Esophagus muscularis mucosa (tissue), 4 donors: ENCODE data around the gene WDR27. TPM values are rescaled to one million over a fixed set of nuclear protein-coding genes. Genes with fewer than 3 reads are reported as not detected.
"Not testable (repeated sequence)": the region's sequence is repeated elsewhere in the genome, so short reads cannot be mapped to it uniquely, and the experiment has no call there.

Experiments used
- DNase-seq: peaks from one replicate; pipeline ENCODE4 v3.0.0-alpha.2; 2017; ENCODE audit errors: extremely low spot score
- H3K27ac ChIP-seq, 4 donors: fragments of 200-600 bp; sonication (generic); replicated peaks in 1 of 4; 1 replicate in 3 of 4; 2 replicates in 1 of 4; pipeline ENCODE4 v1.5.1; 2016 to 2019; ENCODE audit warnings: mild to moderate bottlenecking in 1 of 4
- H3K27me3 ChIP-seq, 4 donors: fragments of 200-600 bp; sonication (generic); one replicate each; pipeline versions ENCODE4 v1.5.1 to v1.6.0; 2016 to 2019
- H3K36me3 ChIP-seq, 4 donors: fragments of 200-600 bp; sonication (generic); one replicate each; pipeline ENCODE4 v1.5.1; 2016 to 2019
- H3K4me1 ChIP-seq, 4 donors: fragments of 200-600 bp; sonication (generic); one replicate each; pipeline ENCODE4 v1.5.1; 2016 to 2019
- H3K4me3 ChIP-seq, 4 donors: fragments of 200-600 bp; sonication (generic); 1 replicate in 2 of 4; 2 replicates in 2 of 4; pipeline ENCODE4 v1.5.1; 2016 to 2019; ENCODE audit warnings: mild to moderate bottlenecking in 4 of 4, moderate library complexity in 1 of 4
- H3K9me3 ChIP-seq, 4 donors: fragments of 200-600 bp; sonication (generic); 1 replicate in 3 of 4; 2 replicates in 1 of 4; pipeline ENCODE4 v1.5.1; 2016 to 2019
- EP300 ChIP-seq: sonication (generic); formaldehyde crosslinking; IDR thresholded peaks from one replicate; pipeline ENCODE4 v1.6.1; 2017; ENCODE audit warnings: antibody characterized with exemption
- POLR2A ChIP-seq: fragments of 450-650 bp; IDR thresholded peaks from one replicate; pipeline ENCODE4 v1.6.1; 2017; ENCODE audit warnings: antibody characterized with exemption, moderate library complexity, mild to moderate bottlenecking, low read depth
- POLR2AphosphoS5 ChIP-seq, 2 donors: sonication (generic); formaldehyde crosslinking; IDR thresholded peaks; one replicate each; pipeline ENCODE4 v1.6.1; 2017; ENCODE audit warnings: antibody characterized with exemption in 2 of 2
- WGBS: methylation state at CpG from one replicate; pipeline ENCODE4 v1.1.5; 2018; 5-methylcytosine and 5-hydroxymethylcytosine counted together
- intact Hi-C: fragments of 100-400 bp; cut with DNase I; formaldehyde crosslinking; loops from one replicate; pipeline ENCODE4 v1.15.1; 2023
- total RNA-seq, 4 donors: library from RNA; depleted of rRNA; stranded (reverse); fragments of >200 nt; gene quantifications; one replicate each; pipeline versions ENCODE4 v1.1.0 to v1.2.1, GENCODE V29; 2016
- TF ChIP-seq, protein P1 (sequence below), 3 experiments: fragments of 200-600 bp in 2 of 3; fragments of 450-650 bp in 1 of 3; sonication (generic) in 2 of 3; IDR thresholded peaks; one replicate each; pipeline ENCODE4 v1.5.1; 2017 to 2019; ENCODE audit warnings: antibody characterized with exemption in 3 of 3, mild to moderate bottlenecking in 2 of 3, moderate library complexity in 1 of 3

WDR27 gene
- total RNA-seq, 4 donors from 2014 or later = 9.3 to 18.4 (median 14.4) TPM

DNA sequence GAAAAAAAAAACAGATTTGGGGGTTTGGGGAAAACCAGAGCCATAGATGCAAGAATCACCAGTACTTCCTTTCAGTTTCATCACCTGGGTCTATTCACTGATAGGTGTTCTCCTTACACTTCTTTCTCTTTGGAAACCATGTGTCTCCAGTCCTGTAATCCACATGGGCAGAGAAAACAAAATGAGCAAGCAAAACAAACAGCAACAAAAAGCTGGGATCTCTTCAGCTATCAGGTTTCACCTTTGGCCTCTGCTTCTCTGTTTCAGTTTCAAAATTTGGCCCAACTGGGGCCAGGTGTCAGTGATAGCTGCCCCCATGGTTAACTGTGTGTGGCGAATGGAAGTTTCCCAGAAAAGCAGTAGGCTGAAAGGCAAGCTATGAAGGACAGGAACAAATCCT lies 228.2 kb downstream of the WDR27 start:
- no peak overlapping the region for H3K4me3 ChIP-seq
- no peak overlapping the region for H3K27ac ChIP-seq
- H3K9me3 ChIP-seq = peaks cover 0 to 22% (median 14%) of the 10 kb centered on the region in 4 donors
- TF ChIP-seq POLR2AphosphoS5 (IDR thresholded peaks at IDR 0.05) (no peak), POLR2A (no peak), EP300 (no peak)
- TF ChIP-seq, protein P1, sequence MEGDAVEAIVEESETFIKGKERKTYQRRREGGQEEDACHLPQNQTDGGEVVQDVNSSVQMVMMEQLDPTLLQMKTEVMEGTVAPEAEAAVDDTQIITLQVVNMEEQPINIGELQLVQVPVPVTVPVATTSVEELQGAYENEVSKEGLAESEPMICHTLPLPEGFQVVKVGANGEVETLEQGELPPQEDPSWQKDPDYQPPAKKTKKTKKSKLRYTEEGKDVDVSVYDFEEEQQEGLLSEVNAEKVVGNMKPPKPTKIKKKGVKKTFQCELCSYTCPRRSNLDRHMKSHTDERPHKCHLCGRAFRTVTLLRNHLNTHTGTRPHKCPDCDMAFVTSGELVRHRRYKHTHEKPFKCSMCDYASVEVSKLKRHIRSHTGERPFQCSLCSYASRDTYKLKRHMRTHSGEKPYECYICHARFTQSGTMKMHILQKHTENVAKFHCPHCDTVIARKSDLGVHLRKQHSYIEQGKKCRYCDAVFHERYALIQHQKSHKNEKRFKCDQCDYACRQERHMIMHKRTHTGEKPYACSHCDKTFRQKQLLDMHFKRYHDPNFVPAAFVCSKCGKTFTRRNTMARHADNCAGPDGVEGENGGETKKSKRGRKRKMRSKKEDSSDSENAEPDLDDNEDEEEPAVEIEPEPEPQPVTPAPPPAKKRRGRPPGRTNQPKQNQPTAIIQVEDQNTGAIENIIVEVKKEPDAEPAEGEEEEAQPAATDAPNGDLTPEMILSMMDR (IDR thresholded peaks at IDR 0.05) = no peak
- H3K4me1 ChIP-seq = no peaks in the 10 kb centered on the region
- WGBS = 100% methylated on average over 1 of the region's 1 CpG
- intact Hi-C loops = no loop called here
- H3K36me3 ChIP-seq = no peaks in the 10 kb centered on the region
- no peaks in the 10 kb centered on the region for H3K27me3 ChIP-seq
- no peak for DNase-seq

DNA sequence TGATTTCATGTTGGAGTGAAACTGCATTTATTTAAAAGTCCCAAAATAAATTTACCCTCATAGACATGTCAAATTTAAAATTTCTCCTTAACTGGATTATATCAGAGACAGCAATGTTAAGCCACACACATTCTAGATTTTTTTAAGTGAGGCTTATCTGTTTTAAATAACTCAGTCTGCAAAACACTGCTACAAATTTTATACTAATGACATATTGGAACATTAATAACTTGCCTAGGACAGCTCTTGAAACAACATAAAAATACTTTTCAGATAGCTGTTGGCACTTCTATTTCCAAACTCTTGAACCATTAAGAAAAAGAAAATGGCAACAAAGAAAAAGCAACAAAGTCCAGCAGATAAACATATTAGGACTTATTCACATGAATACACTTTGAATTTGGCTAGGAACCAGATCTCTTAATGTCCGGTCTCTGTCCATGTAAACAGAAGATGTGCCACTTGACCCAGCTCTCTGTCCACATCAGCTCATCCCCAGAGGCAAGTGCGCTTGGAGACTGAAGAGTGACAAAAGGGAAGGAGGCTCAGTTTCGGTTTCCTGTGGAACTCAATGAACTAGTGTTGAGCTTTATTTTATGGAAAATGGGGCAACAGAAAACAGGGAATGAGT lies 228.9 kb downstream of the WDR27 start:
- H3K27ac ChIP-seq = no peak overlapping the region
- WGBS = 73% methylated on average over 3 of the region's 3 CpGs
- intact Hi-C loops = no loop called here

DNA sequence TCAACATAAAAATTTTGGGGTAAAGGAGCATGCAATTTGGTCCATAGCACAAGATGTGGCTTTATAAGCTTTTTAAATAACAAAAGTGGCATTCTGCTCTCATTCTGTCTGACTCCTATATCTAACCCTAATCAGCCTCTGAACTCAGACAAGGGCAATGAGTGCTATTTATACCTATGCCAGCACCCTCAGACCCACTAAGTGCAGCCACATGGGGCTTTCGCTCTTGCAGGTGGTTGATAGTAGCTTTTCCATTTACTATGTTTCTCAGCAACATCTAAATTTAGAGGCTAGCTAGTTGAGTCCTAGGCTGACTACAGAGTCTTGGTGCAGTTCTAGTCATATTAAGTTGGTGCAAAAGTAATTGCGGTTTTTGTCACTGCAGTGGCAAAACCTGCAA lies 231.0 kb downstream of the WDR27 start:
- no peaks in the 10 kb centered on the region for H3K27me3 ChIP-seq

More for the DNA sequence above, 228.9 kb downstream of the WDR27 start:
- no peaks in the 10 kb centered on the region for H3K36me3 ChIP-seq
- TF ChIP-seq EP300 = no peak
- no peak for TF ChIP-seq POLR2AphosphoS5 (IDR thresholded peaks at IDR 0.05)
- TF ChIP-seq, protein P1 (IDR thresholded peaks at IDR 0.05) = no peak
- TF ChIP-seq POLR2A = no peak
- H3K4me1 ChIP-seq = no peaks in the 10 kb centered on the region
- H3K27me3 ChIP-seq = no peaks in the 10 kb centered on the region
- peaks cover 0 to 28% (median 14%) of the 10 kb centered on the region in 4 donors for H3K9me3 ChIP-seq
- DNase-seq = no peak
- no peak overlapping the region for H3K4me3 ChIP-seq

DNA sequence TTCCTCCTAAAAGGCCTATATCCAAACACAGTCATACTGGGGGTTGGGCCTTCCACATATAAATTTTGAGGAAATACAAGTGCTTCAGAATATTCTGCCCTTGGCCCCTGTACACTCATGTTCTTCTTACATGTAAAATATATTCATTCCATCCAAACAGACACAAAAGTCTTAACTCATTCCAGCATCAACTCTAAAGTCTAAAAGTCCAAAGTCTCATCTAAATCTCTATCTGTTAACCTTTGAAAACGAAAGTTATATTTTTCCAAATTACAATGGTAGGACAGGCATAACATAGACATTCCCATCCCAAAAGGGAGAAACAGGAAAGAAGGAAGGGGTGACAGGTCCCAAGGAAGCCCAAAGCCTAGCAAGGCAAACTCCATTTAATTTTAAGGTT lies 232.8 kb downstream of the WDR27 start:
- intact Hi-C loops = no loop called here
- 90% methylated on average over 1 of the region's 1 CpG for WGBS
- H3K36me3 ChIP-seq = no peaks in the 10 kb centered on the region

More for the DNA sequence above, 231.0 kb downstream of the WDR27 start:
- Histone ChIP-seq H3K36me3 (no peaks in the 10 kb centered on the region), H3K27ac (no peak overlapping the region), H3K9me3 (peaks cover 0 to 35% (median 14%) of the 10 kb centered on the region in 4 donors), H3K4me1 (no peaks in the 10 kb centered on the region), H3K4me3 (no peak overlapping the region)
- intact Hi-C loops = no loop called here
- no peak for TF ChIP-seq EP300
- TF ChIP-seq, protein P1 (IDR thresholded peaks at IDR 0.05) = no peak
- DNase-seq = no peak
- WGBS = 92% methylated on average over 2 of the region's 2 CpGs

DNA sequence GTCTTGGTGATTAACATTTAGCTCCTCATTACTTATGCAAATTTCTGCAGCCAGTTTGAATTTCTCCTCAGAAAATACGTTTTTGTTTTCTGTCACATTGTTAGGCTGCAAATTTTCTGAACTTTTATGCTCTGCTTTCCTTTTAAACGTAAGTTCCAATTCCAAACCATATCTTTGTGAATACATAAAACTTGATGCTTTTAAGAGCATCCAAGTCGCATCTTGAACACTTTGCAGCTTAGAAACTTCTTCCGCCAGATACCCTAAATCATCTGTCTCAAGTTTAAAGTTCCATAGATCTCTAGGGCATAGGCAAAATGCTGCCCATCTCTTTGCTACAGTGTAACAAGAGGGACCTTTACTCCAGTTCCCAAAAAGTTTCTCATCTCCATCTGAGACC lies 234.1 kb downstream of the WDR27 start:
- H3K27me3 ChIP-seq, H3K27ac ChIP-seq, H3K36me3 ChIP-seq, H3K4me1 ChIP-seq, intact Hi-C loops, H3K4me3 ChIP-seq, DNase-seq: not testable (repeated sequence)
- WGBS = 90% methylated on average over 4 of the region's 4 CpGs
- H3K9me3 ChIP-seq = peaks cover 0 to 16% (median 0%) of the 10 kb centered on the region in 4 donors

More for the DNA sequence above, 232.8 kb downstream of the WDR27 start:
- Histone ChIP-seq H3K9me3 (peaks cover 0 to 26% (median 3%) of the 10 kb centered on the region in 4 donors), H3K27me3 (no peaks in the 10 kb centered on the region), H3K27ac (no peak overlapping the region), H3K4me1 (no peaks in the 10 kb centered on the region), H3K4me3 (no peak overlapping the region)
- TF ChIP-seq POLR2AphosphoS5 (IDR thresholded peaks at IDR 0.05) (no peak), POLR2A (no peak), EP300 (no peak)
- TF ChIP-seq, protein P1 (IDR thresholded peaks at IDR 0.05) = no peak
- DNase-seq = no peak

DNA sequence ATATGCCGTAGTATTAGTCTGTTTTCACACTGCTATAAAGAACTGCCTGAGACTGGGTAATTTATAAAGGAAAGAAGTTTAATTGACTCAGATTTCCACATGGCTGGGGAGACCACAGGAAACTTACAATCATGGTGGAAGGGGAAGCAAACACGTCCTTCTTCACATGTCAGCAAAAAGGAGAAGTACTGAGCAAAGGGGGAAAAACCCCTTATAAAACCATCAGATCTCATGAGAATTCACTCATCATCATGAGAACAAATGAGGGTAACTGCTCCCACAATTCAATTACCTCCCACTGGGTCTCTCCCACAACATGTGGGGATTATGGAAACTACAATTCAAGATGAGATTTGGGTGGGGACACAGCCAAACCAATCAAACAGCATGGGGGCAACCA lies 235.6 kb downstream of the WDR27 start:
- DNase-seq, H3K36me3 ChIP-seq, H3K27me3 ChIP-seq, intact Hi-C loops, H3K27ac ChIP-seq, H3K4me1 ChIP-seq, H3K4me3 ChIP-seq: not testable (repeated sequence)
- H3K9me3 ChIP-seq = peaks cover 0 to 16% (median 0%) of the 10 kb centered on the region in 4 donors
- 78% methylated on average over 2 of the region's 2 CpGs for WGBS
